Eye (tissue), 1 donor: ENCODE results near the gene SOCS2.
"Not testable (repeated sequence)": the region's sequence is repeated elsewhere in the genome, so short reads cannot be mapped to it uniquely, and the experiment has no call there.

Experiments
- DNase-seq: peaks from one replicate; pipeline ENCODE4 v3.0.0-alpha.2; 2015

SOCS2 gene

GRCh38 chr12:93594766-93595311 is 22.4 kb downstream of the SOCS2 start:
- no peak for DNase-seq

- no peak for DNase-seq
These were observed 22.9 kb downstream of the SOCS2 start for GRCh38 chr12:93595351-93595750.

DNA sequence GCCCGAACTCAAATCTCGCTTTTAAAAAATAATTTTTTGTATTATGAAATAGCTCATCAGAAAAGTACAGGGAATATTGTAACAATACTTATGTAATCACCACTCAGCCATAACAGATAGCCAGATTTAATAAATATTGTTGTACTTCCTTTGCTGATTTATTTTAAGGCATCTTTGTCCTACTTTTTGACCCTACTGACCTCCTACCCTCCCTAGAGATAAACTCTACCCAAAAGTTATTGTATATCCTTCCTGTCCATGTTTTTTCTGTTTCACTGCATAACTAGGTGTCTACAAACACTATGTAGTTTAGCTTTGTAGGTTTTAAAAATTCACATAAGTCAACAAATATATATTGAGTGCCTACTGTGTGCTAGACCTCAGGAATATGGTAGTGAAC is 25.1 kb downstream of the SOCS2 start:
- no peak for DNase-seq

- no peak for DNase-seq
These were observed 26.7 kb downstream of the SOCS2 start for GRCh38 chr12:93599192-93599591.

DNA sequence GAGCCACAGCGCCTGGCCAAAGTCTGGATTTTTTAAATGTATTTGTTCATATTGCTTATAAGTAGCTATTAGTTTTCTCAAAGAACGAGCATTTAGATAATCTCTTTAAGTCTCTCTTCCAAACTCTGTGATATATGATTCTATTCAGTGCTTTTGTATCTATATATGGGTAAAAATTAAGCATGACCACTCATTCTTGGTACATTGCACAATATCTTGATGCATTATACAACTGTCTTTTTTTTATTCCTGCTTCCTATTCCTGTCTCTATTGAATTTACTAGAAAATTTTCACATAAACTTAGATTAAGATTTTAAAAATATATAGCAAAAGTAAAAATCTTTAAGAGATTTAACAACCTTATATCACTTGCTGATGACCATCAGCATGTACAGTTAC is 29.1 kb downstream of the SOCS2 start:
- no peak for DNase-seq

DNA sequence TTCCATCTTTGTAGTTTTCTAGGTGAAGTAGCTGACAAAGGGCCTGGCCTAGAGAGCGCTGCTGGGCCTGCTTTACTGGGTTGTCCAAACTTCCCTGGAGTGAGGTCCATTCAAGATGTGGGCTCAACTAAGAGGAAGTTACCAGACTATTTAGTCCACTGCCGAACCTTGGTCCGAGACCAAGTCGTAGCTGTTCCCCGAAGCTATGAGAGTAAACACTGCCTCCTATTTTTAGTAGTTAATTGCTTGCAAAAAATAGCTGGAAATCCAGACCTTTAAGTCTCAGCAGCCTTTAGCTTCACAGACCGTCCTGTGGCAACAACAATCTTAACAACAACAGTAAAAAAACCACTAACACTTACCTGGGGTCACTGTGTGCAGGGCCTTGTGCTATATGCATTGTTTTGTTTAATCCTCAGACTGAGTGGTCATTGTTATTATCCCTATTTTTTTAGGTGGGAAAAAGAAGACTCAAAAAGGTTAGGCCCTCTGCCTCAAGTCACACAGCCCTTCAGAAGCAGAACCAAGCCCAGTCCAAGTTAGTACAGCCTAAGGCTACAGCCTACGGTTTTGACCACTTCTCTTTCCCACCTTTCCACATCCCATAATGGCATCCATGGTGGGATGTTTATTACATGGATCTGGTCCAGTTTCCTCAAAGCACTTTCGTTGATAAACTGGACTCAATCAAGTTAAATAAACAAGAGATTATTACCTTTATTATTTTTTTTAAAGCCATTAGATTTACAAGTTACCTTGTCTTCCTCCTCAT is 30.6 kb downstream of the SOCS2 start:
- DNase-seq, result no peak

GRCh38 chr12:93603762-93604161 is 31.3 kb downstream of the SOCS2 start:
- DNase-seq, result no peak

DNA sequence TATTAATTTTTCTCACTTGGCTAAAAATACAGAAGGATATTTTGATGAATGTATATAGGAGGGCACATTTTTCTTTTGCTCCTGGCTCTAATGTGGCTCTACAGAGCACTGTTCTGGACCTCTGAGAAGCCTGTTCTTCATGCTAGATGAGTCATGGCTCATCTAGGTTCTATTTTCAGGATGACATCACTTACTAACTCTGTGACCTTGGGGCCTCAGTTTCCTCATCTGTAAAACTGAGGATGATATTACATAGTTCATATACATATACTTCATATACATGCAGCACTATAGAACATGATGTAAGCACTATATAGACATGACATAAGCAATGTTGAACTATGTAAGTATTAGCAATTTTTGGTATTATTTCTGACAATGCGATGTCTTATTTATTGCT is 35.8 kb downstream of the SOCS2 start:
- DNase-seq, result no peak

- DNase-seq, result no peak
These were observed 37.1 kb downstream of the SOCS2 start for GRCh38 chr12:93609281-93610192.

GRCh38 chr12:93612776-93613175 is 40.3 kb downstream of the SOCS2 start:
- no peak for DNase-seq

- DNase-seq, result no peak
These were observed 42.6 kb downstream of the SOCS2 start for GRCh38 chr12:93614917-93615596.

GRCh38 chr12:93616584-93617101 is 44.2 kb downstream of the SOCS2 start:
- peak; percentile 27 for DNase-seq

DNA sequence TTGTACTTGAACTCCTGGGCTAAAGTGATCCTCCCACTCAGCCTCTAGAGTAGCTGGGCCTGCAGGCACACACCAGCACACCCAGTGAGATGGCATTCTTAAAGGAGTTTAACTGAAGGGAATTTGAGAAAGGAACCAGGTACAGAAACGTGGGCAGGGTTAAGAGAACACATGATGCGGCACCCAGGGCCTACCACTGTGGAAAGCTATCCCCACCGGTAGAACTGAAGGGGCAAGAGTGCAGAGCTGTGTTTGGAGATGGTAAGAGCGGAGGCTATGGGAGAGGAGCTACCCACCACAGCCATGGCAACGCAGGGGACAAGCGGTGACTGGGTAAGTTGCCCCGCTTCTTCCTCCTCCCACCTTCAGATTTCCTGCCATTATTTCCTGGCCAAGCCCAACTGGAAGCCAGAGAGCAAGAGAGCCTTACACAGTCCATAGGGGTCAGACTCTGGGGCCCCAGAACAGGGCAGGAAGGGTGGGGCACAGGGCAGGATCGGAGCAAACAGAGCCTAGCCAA is 46.5 kb downstream of the SOCS2 start:
- no peak for DNase-seq

GRCh38 chr12:93621986-93622385 is 49.5 kb downstream of the SOCS2 start:
- peak; percentile 26 for DNase-seq

DNA sequence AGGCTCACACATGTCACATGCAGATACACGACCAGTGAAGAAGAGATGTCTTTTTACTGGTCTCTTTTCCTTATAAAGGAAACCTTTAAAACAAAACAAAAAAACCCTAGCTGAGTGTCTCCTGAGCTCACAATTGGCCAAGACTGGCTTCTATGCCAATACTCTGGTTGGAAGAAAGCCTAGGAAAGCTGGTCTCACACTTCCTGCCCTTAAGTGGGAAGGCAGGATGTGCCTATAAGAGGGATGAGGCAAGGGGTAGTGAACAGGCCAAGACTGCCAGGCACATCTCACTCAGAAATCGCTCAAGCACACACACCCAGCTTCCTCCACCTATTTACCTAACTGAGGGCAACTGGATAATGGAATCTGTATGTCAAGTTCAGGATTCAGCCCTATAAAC is 50.0 kb downstream of the SOCS2 start:
- no peak for DNase-seq

DNA sequence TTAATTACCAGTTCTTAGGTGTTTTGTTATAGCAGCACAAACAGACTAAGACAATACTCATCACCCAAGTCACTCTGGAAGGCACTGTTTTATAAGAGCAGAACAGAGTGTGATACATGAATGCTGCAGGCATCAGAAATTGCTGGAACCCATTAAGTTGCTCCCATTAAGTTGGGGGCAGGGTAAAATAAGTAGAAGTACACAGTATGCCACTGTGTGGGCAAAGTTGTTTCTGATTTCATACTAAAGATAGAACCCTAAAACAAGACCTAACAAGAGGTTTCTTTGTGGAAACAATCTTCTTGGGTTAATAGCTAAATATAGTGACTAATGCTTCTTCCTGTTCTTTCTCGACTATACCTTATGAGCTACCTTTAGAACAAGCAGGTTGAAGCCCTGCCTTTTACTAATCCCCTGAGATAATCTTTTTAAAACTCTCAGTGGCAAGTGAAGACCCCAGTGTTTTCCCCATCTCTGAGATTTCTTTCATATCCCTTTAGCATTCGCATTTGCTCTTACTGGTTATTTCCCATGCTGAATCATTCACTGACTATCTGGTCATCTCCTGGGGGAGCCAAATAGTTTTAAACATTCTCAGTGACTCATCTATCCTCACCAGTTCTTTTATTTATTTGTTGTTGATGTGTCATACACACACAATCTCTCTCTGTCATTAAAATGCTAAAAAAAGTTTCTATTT is 52.3 kb downstream of the SOCS2 start:
- DNase-seq, result no peak

DNA sequence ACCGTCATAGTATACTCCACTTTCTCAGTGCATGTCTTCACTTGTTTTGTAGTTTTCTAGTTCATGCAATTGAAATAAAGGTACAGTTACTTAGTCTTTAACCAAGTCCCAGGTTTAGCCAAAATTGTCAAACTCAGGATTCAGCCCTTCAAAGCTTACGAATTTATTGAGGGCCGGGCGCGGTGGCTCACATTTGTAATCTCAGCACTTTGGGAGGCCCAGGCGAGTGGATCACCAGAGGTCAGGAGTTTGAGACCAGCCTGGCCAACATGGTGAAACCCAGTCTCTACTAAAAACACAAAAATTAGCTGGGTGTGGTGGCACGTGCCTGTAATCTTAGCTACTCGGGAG is 52.8 kb downstream of the SOCS2 start:
- DNase-seq, result not testable (repeated sequence)

GRCh38 chr12:93626160-93626559 is 53.7 kb downstream of the SOCS2 start:
- no peak for DNase-seq
